GM12891 (cell line): ENCODE measurements around the gene CRTC3.

Source experiments
- PAX5 ChIP-seq: IDR thresholded peaks from 2 replicates; pipeline ENCODE4 v1.6.1; 2011; ENCODE audit warnings: low read length, moderate library complexity, mild to moderate bottlenecking; ENCODE audit not compliant: insufficient read depth, severe bottlenecking
- POLR2A ChIP-seq: IDR thresholded peaks from 2 replicates; pipeline ENCODE4 v1.6.1; 2011; ENCODE audit warnings: low read depth, low read length, control low read depth
- POLR2AphosphoS5 ChIP-seq: IDR thresholded peaks from 2 replicates; pipeline ENCODE4 v1.6.1; 2011; ENCODE audit warnings: low read depth, low read length, control low read depth
- POU2F2 ChIP-seq: IDR thresholded peaks from 2 replicates; pipeline ENCODE4 v1.6.1; 2011; ENCODE audit warnings: low read depth, mild to moderate bottlenecking, control low read depth, low read length, moderate library complexity
- SPI1 ChIP-seq: IDR thresholded peaks from 2 replicates; pipeline ENCODE4 v1.6.1; 2011; ENCODE audit warnings: low read depth, low read length, control low read depth
- TAF1 ChIP-seq: IDR thresholded peaks from 2 replicates; pipeline ENCODE4 v1.6.1; 2011; ENCODE audit warnings: low read depth, low read length, control low read depth

DNA sequence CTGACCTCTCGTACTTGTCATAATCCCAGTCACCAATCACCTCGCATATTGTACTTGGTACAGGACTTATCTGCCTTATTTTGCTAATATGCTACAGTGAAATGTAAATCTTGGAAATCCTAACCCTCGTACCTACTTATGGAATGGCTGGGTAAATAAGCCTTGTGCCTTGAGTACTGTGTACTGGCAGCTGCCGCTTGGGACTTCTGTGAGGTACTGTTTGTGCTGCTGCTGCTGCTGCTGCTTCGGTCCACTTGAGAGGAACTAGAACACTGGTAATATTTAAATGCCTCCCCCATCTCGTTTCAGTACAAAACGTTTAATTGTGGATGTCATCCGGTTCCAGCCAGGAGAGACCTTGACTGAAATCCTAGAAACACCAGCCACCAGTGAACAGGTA is 42.5 kb upstream of the CRTC3 start:
- TF ChIP-seq SPI1 = no peak
- TF ChIP-seq POLR2A = no peak
- TF ChIP-seq TAF1 = no peak
- TF ChIP-seq POLR2AphosphoS5 = no peak
- no peak for TF ChIP-seq POU2F2
- no peak for TF ChIP-seq PAX5
